CD4-positive, alpha-beta T cell treated with Interleukin-6 at 100 ng/mL for 8 hours (primary cell): Measurements from ENCODE around the gene ZFYVE19.
A peak's percentile ranks its signal among the peaks of the same experiment; 100 is the strongest.

Experiments used
- DNase-seq: peaks from one replicate; pipeline ENCODE4 v3.0.0-alpha.2; 2020; ENCODE audit warnings: mixed read lengths, low spot score

The ZFYVE19 gene, protein sequence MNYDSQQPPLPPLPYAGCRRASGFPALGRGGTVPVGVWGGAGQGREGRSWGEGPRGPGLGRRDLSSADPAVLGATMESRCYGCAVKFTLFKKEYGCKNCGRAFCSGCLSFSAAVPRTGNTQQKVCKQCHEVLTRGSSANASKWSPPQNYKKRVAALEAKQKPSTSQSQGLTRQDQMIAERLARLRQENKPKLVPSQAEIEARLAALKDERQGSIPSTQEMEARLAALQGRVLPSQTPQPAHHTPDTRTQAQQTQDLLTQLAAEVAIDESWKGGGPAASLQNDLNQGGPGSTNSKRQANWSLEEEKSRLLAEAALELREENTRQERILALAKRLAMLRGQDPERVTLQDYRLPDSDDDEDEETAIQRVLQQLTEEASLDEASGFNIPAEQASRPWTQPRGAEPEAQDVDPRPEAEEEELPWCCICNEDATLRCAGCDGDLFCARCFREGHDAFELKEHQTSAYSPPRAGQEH

DNA sequence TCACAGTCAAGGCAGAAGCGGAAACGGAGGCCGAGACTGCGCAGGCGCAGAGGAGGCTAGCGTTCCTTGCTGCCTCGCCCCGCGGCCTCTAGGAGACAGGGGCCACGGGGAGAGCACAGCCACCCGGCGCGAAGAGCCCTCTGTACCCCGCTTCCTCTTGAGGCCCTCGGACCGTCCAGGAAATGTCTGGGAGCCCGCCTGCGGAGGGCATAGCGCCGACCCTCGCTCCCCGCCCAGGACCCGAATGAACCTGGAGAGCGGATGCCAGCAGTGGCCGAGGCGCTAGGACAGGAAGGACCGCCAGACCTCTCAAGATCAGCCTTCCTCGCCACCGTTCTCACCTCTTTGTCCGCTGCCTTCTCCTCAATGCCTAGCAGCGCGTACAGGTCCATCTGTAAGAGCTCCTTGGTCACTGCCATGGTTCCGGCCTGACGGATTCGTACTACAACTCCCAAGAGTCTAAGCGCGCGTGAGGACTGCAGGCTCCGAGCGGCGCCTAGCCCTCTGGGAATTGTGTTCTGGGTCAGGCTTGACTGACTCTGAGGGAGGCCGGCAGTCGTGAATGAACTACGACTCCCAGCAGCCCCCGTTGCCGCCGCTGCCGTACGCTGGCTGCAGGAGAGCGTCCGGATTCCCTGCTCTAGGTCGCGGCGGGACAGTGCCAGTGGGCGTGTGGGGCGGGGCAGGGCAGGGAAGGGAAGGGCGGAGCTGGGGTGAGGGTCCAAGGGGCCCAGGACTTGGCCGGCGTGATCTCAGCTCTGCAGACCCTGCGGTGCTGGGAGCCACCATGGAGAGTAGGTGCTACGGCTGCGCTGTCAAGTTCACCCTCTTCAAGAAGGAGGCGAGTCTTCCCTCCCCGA lies at the start of gene ZFYVE19, which contains the start of gene DNAJC17:
ZFYVE19 (plus strand) TSS at position 62 of the 860 bp plus-strand sequence; CDS start at position 563, 501 bp downstream.
DNAJC17 (minus strand) TSS at position 446 of the 860 bp plus-strand sequence; CDS start at position 419, 27 bp downstream.
- peak; percentile 94 for DNase-seq

DNA sequence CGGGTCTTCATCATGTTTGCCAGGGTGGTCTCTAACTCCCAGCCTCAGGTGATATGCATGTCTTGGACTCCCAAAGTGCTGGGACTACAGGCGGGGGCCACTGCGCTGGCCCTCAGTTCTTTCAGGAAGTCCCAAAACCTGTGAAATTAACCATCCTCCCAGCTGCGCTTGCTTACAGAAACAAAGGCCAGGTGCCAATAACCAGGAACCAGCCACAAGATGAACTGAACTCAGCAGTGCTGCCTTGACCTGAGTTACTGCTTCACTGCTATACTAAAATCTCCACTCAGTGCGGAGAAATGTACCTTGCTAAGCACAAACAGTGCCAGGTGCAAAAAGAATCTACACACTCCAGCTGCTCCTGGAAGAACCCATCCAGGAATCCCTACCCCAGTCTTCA lies 46.9 kb upstream of the ZFYVE19 start:
- DNase-seq = no peak

DNA sequence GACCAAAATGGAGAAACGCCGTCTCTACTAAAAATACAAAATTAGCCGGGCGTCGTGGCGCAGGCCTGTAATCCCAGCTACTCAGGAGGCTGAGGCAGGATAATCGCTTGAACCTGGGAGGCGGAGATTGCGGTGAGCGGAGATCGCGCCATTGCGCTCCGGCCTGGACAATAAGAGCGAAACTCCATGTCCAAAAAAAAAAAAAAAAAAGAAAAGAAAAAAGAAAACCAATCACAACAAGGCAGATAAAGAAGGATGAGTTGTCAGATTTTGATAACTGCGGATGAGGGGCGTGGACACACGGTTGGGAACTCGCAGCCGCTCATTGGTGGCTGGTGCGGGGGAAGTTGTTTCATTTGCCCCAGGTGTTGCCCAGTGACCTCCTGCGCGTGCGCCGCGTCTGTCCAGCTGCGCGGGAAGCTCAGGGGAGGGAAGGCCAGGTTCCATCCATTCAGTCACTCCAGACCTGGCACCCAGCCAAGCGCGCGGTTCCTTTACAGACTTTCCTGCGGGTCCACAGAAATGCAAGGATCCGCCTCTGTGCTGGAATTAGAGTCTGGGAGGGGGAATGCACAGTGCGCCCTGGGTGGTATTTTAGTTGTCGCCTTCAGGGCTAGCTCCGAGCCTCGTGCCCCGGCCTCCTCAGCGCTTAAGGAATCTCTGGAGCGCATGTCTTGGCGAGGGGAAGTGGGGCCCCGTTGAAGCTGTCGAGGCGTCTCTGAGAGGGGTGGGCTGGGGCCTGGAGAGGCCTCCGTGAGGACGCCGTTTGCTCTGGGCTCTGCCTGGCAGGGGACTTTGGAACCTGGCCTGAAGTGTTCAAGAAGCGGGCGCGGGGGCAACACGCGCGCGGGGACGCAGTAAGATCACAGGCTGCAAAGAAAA lies 43.7 kb upstream of the ZFYVE19 start:
- DNase-seq = peak; percentile 11

DNA sequence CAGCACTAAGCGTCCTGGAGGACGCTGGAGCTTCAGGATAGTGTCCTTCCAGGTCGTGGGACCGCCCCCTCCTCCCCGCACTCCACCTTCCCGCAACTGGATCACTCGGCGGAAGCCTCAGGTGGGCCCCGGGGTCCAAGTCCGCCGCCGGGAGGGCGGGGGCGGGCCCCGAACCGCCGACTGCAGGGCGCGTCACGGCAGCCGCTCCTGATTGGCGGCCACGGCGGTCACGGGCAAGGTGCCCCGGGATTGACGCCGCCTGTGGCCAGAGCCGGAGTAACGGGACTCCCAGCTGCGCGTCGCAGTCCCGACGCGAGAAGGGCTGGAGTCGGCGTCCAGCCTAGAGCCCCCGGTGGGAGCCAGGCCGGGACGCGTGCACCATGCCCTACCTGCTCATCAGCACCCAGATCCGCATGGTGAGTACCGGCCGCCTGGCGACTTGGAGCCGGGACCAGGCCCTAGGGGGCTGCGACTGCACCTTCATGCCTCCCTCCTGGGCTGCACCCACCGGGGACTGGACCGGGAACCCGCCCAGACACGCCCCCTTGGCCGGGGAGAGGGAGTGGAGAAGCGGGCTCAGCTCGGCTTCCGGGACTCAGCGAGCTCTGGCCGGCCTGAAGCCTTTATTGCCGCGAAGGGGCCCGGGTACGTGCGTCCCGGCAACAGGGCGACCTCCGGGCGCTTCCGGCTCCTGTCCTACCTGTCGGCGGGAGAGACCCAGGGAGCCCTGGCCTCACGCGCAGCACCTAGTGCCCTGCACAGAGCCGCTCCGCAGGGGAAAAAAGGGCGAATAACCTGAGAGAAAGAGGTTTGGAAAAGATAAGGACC lies 42.9 kb upstream of the ZFYVE19 start, which contains the start of gene GCHFR:
GCHFR (plus strand) TSS at position 268 of the 828 bp plus-strand sequence; CDS start at position 381, 113 bp downstream.
- DNase-seq = peak; percentile 62

DNA sequence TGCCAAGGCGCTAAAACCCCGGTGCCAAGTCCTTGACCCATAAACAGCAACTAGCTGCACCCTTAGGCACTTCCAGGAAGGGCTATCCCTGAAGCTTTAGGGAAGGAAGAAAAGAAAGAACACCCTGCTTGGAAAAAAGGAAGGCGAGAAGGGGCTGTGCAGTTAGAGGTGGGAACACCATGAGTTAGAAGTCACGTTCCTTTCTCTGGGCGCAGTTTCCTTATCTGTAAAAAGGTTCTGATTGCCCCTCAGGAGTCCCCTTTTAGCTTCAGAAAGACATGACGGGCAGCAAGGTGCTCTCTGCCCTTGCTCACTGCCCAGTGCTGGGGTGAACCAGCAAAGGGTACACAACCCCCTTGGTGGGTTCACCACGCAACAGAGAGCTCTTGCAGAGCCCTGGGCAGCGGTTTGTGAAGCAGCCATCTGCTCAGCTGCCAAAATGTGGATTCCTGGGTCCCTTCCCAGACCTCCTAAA lies 42.2 kb upstream of the ZFYVE19 start:
- DNase-seq = no peak

DNA sequence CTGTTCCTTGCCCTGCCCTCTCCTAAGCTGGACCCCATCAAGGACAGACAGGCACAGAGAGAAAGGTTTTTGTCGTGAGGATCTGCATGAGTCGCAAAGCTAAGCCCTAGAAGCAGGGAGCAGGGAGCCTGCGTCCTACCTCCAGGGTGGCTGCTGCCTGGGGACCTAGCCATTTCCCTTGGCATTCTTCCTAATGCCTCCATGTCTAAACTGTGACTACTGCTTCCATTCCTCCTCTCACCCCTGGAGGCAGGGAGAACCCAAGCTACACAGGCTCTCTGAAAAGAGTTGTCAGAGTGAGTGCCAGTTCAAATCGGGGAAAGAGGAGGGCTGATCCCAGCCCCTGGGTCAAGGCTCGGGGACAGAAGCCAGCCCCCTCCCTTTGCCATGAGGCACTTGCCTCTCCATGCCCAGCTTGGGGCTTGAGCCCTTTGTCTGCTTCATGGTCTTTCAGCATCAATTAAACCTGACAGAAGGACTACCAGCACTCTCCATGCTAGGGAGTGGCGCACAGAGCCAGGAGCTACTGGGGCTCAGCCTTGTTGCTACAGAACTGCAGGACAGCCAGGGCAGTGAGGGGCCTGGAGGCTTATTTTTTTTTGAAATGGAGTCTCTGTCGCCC lies 40.6 kb upstream of the ZFYVE19 start:
- DNase-seq = no peak

DNA sequence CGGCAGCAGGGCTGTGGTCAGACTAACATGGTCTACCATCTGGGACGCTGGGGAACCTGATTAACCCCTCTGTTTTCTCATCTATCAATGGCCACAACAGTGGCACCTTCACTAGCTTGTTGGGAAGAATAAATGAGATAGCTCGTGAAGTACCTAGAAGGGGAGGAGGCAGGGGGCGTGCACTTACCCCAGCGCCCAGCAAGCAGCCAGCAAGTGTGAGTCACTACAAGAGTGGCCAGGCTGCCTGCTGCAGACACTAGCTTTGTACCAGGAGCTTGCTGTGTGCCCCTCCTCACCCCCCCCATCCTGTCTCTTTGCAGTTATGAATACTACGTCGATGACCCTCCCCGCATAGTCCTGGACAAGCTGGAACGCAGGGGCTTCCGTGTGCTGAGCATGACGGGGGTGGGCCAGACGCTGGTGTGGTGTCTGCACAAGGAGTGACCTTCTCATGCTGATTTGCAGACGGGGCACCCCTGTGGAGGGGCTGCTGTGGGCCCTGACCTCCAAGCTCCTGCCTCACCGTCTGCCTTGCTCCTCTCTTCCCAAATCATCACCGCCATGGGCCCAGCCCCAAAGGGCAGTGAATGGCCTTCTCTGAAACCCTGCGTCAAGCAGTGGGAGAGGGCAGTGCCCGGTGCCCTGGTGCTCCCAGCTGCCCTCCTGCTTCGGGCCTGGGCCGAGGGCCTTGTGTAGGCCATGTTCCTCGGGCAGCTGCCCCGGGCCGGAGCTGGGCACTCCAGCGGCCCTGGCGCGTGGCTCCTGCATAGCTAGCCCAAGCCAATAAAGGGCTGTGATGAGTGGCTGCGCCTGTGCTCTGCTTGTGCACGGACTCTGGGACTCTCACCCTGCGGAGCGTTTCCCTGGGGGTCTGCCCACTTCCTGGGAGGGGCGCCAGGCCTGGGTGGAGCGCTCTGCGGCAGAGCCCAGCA lies 39.7 kb upstream of the ZFYVE19 start:
- no peak for DNase-seq

DNA sequence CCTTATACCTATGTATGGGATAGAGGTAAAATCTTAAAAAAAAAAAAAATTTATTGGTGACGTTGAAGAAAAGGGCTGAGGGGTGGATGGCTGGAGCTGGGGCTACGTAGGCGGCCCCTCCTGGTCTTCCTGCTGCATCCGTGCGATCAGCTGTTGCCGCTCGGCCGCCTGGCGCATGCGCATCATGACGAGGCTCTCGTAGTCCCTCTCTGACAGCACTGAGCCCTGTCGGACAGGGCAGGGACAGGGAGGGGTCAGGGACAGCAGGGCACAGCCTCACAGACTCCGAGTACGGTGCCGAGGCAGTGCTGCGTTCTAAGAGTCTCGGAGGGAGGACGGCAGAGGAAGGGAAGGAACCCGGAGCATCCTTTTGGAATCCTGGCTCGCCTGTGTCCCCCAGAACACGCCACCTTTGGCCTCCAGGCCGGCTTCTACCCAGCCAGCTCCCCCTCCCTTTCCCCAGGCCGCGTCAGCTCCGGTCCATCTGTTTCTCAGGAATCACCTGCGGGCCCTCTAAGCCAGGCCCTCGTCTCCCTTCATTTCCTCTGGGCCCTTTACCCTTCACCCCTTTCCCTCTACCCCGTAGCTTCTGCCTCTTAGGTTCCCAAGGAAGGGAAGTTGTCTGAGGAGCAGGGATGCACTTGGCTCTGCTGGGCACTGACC lies 38.9 kb upstream of the ZFYVE19 start:
- no peak for DNase-seq

DNA sequence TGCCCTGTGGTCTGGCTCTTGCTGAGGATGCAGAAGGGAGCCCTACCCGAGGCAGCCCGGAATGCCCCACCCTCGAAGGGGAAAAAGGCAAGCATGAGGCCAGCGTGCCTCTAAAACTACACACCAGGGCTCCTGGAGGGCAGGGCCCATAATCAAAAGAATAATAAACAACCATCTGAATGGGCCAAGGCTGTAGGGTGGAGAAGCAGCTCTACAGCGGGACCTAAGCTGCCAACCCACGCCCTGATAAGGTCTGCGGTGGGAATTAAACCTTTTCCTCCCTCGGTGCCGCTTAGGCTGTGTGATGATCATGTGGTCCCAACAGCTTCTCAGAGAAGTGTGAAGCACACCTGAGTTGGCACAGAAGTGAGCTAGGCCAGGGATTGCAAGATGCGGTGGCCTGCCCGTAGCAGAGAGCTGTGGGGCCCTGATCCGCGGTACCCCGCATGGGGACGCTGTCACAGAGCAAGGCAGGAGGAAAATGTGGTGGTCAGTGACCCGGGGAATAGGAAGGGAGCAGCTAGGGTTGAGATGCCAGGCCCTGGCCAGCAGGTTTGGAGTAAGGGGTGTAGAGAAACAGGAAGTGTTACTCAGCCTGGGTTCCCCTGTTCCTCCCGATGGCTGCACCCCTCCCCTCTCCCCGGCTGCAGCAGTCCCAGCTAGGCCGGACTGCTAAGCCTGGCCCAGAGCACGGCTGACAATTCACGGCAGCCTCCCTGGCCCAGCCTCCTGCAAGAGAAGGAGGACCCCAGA lies 38.2 kb upstream of the ZFYVE19 start:
- DNase-seq = no peak

DNA sequence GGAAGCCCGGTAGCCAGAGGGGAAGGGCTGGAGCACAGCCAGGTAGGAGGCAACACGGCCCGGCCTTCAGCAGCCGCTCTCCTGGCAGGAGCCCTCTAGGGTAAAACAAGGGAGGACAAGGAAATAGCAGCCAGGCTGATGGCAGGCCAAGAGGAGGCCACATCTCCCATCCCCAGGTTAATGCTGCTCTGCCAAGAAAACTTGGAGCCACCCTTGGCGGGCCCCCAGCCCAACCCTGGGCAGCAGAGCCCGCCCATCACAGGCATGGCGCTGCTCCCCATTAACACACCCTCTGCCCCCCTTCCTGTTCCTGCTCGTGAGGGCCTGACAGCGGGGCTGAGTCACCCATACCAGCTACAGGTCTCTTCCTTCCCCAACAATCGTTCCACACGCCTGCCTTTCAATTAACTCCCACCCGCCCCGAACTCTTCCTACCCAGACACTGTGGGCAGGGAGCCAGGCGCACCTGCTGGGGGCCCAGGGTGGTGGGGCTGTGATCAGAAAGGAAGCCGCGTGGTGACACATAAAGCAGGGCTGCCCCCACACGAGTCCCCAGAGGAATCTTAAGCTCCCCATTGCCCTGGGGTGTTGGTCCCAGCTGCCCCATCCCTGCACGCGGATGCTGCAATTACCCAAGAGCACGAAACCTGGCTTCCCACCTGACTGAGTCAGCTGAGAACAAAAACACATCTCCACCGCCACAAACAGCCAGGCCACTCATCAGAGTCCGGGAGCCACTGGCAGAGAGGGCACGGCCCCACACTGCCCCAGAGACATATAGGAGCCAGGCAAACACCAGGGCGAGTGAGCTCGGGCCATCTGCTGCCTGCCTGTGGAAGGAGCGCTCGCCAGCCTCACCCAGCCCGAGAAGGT lies 37.4 kb upstream of the ZFYVE19 start, which contains the start of gene C15orf62:
C15orf62 (plus strand) TSS at position 707 of the 873 bp plus-strand sequence. CDS start 516 bp downstream, outside the sequence.
- peak; percentile 44 for DNase-seq

DNA sequence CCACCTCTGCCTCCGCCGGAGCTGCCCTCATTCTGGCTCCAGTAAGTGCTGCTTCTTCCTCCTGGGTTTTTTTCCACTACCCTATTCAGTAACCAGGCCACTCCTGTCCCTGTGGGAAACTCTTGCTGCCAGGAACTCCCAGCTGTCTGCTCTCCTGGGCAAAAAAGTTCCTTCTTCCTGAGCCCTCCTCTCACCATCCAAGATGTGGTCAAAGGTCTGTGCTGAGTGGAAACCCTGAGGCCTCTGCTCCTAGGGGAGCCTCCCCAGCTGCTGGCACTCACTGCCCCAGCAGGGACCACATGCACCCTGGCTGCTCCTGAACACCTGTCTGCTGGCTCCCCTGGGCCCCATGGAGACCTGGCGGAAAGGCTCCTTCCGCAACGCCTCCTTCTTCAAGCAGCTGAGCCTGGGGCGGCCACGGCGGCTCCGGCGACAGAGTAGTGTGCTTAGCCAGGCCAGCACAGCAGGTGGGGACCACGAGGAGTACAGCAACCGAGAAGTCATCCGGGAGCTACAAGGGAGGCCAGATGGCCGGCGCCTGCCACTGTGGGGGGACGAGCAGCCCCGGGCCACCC lies 36.7 kb upstream of the ZFYVE19 start:
- DNase-seq = no peak

DNA sequence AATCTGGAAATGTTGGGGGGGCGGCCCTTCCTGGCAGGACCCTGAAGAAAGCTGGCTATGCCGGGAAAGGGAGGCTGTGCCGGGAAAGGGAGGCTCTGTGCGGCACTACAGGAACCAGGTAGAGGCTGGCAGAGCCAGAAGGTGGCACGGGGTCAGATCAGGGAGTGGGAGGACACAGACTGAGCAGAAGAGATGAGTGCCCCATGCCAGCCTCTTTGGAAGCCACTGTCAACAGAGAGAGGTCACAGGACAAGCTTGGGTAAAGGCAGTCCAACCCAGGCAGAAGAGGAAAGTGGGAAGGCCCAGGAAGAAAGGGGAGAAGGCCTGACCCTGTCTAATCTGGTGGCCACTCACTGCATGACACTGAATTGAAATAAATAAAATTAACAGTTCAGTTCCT lies 35.6 kb upstream of the ZFYVE19 start:
- no peak for DNase-seq

DNA sequence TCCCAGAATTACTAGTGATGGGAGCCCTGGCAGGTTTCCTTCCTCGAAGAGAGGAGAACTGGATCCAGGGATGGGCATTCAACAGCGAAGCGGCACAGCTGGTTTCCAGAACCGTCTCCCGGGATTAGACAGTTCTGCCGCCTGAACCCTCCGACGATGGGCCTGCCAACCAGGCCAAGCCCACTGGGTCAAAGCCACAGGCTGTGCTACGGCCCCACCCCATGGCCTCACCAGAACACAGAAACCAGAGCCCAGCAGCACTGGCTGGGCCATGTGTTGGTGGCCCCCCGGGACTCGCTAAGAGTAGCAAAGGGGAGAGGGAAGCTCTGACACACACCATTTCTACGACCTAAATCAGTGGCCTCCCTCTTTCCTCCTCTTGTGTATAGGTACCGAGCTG lies 34.9 kb upstream of the ZFYVE19 start:
- DNase-seq = no peak

DNA sequence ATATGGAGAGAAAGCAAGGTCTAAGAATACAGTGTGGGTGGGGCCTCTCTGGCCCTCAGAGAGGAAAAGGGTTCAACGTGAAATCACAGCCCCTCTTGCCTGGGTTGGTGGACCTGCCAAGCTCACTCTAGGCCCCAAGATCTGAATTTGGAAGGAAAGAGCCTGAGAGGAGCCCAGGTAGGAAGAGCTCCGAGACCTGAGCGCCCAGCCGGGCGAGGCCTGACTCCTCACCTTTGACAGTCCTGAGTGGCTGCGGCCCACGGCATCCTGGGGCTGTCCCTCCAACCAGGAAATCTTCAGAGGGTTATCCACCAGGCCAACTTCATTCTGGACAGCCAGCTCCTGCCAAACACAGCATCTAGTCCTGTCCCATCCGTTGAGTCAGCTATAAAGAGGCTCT lies 33.4 kb upstream of the ZFYVE19 start:
- no peak for DNase-seq

DNA sequence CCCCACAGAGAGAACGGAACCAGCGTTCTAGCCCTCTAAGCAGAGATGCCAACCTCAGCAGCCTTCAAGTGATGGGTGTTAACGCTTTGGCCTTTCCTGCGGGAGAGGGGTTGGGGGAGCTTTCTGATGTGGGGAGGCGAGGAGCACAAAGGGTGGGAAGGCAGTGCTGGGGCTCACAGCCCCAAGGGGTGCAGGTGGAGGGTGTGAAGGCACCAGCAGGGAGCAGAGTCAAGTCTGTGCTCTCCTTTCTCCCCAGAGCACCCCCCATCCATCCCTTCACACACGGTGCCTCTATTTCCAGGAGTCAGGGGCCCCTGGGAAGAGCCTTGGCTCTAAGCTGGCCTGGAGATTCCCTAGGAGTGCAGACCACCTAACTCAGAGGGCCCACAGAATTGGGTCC lies 33.0 kb upstream of the ZFYVE19 start:
- DNase-seq = no peak

DNA sequence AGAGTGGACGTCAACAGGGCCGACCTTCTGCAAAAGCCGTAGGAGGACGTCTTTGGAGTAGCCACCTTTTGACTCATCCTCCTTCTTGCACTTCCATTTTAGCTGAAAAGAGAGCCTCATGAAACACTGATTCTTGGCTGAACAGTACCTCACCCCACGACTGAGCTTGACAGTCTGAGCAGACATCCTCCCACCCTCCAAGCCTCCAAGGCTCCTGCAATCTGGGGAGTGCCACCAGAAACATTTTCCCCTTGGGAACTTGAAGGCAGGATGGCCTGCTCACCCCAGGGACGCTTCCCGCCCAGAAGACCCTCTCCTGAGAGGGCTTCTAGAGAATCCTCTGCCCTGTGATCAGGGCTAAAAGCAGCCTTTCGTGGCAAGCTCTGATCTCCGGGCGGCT lies 31.9 kb upstream of the ZFYVE19 start:
- DNase-seq = no peak
